HG03469 (cell line): ENCODE measurements around the gene TBCCD1.
"Not testable (repeated sequence)": the region's sequence is repeated elsewhere in the genome, so short reads cannot be mapped to it uniquely, and the experiment has no call there.

Experiments used
- ATAC-seq: cut with Tn5 transposase; IDR thresholded peaks from one replicate; pipeline ENCODE4 v1.9.1; 2021; ENCODE audit warnings: mild to moderate bottlenecking, moderate library complexity, moderate number of reproducible peaks; ENCODE audit not compliant: unreplicated experiment

Gene TBCCD1

GRCh38 chr3:186596568-186597287 is 29.6 kb upstream of the TBCCD1 start:
- ATAC-seq: no peak

- ATAC-seq: no peak
These were observed 27.5 kb upstream of the TBCCD1 start for GRCh38 chr3:186594591-186595113.

DNA sequence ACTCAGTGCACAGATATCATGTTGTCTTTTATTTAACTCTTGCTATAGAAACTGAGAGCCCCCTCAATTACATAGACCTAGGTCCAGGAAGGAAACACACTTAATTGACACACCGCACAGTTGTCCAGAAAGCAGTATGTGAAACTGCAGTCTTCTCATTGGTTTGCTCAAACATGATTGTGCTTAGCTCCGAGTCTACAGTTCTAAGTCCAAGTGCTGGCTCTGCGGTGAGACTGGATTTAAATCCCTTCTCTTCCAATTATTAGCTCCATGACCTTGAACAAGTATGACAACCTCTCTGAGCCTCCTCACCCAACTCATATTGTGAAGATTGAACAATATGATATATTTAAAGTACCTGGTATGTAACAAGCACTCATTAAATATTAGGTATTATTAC is 26.7 kb upstream of the TBCCD1 start:
- ATAC-seq: no peak

DNA sequence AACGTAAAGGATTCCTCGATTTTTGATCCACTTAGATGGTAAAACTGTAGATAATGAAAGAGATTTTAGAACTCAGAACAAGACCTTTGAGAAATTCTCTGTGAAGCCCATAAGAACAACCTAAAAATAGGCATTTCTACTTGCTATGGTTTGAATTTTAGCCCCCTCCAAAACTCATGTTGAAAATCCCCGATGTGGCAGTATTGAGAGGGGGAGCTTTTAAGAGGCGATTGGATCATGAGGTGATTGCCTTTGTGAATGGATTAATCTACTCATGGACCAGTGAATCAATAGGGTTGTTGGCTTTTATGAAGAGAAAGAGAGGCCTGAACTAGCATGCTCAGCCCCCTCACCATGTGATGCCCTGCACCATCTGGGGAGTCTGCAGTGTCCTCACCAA is 25.5 kb upstream of the TBCCD1 start:
- ATAC-seq: no peak

DNA sequence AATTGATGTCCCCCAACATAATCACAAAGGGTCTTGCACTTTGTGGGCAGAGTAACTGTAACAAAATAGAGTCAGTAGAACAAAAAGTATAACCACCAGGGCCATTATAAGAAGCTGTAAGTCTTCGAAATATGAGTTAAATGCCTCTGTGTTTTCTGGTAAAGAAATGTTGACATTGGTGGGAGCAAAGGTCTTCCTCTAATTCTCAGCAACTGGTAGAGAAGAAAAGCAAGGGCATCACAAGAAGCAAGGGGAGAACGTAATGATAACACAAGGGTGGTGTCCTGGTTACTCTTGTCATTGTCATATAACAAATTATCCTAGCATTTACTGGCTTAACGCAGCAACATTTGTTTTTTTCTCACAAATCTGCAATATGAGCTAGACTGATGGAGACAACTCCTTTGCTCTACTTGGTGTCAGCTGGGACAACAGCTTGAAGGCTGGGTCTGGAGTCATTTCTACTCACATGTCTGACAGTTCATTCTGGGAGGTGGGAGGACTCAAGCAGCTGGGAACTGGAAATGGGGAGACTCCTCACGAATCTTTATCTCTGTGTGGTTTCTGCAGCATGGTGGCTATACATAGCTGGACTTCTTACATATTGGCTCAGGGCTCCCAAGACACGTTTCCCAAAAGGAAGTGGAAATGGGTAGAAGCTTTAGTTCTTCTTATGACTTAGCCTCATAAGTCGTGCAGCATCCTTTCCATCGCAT is 23.6 kb upstream of the TBCCD1 start:
- no peak for ATAC-seq

DNA sequence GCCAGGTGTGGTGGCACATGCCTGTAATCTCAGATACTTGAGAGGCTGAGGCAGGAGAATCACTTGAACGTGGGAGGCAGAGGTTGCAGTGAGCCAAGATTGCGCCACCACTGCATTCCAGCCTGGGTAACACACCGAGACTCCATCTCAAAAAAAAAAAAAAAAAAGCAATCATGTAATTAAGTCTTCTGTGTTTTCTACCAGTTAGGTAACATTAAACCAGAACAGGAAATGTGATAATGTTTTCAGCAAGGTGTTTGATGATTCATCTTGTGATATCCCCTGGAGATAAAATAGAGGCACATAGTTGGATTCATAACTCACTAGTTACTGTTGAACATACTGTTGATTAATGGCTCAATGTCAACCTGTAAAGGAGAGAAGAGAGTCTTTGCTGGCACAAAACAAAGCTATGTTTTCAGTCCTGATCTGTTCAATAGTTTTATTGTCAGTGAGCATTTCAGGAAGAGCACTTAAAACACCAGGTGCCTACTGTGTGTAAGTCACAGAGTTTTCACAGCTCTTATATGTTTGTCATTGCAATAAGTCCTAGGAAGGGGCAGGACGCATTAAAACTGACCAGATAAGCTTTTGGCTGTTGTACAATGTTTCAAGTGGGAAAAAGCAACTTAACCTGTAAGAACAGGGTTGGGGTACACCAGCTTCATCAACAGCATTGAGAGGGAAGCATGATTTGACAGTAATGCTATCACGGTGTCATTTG is 22.9 kb upstream of the TBCCD1 start:
- no peak for ATAC-seq

- ATAC-seq: no peak
These were observed 22.0 kb upstream of the TBCCD1 start for GRCh38 chr3:186589121-186589520.

DNA sequence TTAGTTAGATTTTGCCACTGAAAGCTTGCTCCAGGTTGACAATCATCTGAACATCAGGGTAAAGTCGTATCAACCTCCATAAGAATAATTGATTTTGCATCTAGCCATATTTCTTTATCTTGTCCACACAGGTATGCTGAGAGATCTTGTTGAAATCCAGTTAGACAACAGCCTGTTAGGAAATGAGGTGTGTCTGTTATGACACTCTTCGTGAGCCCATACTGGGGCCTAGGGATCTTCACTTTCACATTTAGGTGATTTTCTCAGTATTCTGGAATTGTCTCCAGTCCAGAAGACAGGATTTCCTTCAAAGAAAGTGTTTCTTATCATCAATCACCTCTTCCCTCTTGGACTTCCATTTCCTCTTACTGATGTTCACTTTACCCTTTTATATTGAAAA is 21.5 kb upstream of the TBCCD1 start:
- ATAC-seq: no peak

DNA sequence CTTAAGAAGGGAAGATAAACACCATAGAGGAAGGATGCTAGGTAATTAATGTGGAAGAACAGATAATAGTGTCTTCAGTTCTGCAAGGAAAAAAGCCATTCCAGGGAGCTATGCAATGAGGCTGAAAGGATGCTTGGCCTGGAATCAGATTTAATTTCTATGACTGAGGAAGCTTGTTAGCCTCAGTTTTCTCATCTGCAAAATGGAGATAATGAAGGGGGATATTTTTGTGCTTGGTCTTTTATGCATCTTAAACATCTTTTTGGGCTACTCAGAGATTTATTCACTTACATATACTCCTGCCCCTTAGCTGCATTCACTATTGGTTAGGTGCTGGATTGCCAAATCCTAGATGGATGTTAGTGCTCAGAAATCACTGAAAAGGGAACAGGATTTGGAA is 20.0 kb upstream of the TBCCD1 start:
- no peak for ATAC-seq

DNA sequence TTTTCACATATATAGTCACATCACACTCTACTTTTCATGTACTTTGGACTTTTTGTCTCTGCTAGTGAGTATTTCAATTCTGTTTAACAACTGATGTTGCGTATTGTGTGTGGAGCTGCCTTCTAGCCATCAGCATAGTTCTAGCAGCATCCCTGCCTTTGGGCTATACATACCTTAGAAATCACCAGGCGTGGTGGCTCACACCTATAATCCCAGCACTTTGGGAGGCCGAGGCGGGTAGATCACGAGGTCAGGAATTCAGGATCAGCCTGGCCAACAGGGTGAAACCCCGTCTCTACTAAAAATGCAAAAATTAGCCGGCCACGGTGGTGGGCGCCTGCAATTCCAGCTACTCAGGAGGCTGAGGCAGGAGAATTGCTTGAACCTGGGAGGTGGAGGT is 19.1 kb upstream of the TBCCD1 start:
- not testable (repeated sequence) for ATAC-seq

GRCh38 chr3:186583831-186584230 is 16.7 kb upstream of the TBCCD1 start:
- ATAC-seq: no peak

- ATAC-seq: no peak
These were observed 15.4 kb upstream of the TBCCD1 start for GRCh38 chr3:186582541-186582940.

- no peak for ATAC-seq
These were observed 13.6 kb upstream of the TBCCD1 start for GRCh38 chr3:186580785-186581184.

- no peak for ATAC-seq
These were observed 10.4 kb upstream of the TBCCD1 start for GRCh38 chr3:186577521-186577920.

- ATAC-seq: no peak
These were observed 4.5 kb upstream of the TBCCD1 start for GRCh38 chr3:186571644-186572013.

- ATAC-seq: no peak
These were observed 4.0 kb upstream of the TBCCD1 start for GRCh38 chr3:186570941-186571643.

DNA sequence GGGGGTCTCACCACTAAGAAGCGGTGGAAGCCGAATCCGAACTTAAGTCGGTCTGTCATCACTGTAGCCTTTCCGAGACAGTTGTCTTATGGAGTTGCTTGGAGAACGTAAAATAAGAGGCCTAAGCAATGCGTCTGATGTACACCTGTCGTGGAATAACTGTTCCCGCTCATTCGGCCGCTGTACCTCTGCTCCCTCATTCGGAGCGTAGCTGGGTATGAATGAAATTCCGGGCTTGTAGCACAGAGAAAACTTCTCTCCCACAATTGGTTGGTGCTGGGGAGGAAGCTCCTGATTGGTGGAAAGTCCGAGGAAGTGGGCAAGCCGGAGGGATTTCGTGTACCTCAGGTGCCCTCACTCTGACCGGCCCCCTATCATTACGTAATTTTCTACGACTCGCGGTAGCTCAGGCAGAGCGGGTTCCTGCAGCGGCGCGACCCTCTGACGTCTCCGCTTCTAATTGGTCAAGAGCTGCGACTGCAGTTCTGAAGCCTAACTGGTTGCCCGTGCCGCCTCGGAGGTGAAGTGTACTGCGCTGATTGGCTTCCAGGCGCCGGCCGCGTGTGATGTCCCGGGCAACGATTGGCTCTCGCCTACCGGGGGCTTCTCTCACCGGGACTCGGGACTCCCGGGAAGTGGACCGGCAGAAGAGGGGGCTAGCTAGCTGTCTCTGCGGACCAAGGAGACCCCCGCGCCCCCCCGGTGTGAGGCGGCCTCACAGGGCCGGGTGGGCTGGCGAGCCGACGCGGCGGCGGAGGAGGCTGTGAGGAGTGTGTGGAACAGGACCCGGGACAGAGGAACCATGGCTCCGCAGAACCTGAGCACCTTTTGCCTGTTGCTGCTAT is 3.2 kb upstream of the TBCCD1 start, which contains the start of gene DNAJB11:
DNAJB11 (plus strand) TSS at position 625 of the 845 bp plus-strand sequence; CDS start at position 803, 178 bp downstream.
- ATAC-seq: peak; percentile 73

- no peak for ATAC-seq
These were observed 2.6 kb upstream of the TBCCD1 start for GRCh38 chr3:186569779-186570095.

DNA sequence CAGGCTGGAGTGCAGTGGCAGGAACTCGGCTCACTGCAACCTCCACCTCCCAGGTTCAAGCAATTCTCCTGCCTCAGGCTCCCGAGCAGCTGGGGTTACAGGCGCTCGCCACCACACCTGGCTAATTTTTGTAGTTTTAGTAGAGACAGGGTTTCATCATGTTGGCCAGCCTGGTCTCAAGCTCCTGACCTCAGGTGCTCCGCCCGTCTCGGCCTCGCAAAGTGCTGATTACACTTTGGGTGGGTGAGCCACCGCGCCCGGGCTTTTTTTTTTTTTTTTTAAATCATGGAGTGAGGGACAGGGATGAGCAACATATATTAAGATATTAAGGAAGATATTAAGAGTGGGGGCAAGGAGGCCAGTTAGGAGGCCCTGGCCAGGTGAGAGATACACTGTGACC is 2.2 kb upstream of the TBCCD1 start:
- ATAC-seq: not testable (repeated sequence)

GRCh38 chr3:186566772-186567071 is 417 bp downstream of the TBCCD1 start:
- no peak for ATAC-seq
